Activated T-cell treated with anti-CD3 and anti-CD28 coated beads, Interleukin-2, amount 50 U/mL, for 24 hours (primary cell): ENCODE measurements around the gene NRXN3.

Source experiments
- DNase-seq: peaks from one replicate; pipeline ENCODE4 v3.0.0-alpha.2; 2020
- H3K27ac Mint-ChIP-seq: 2 replicates; pipeline ENCODE4 v1.8.0; 2020; ENCODE audit warnings: mild to moderate bottlenecking, mixed read lengths
- H3K27me3 Mint-ChIP-seq: 2 replicates; pipeline ENCODE4 v1.8.0; 2020; ENCODE audit warnings: mixed read lengths
- H3K36me3 Mint-ChIP-seq: 2 replicates; pipeline ENCODE4 v1.8.0; 2020; ENCODE audit warnings: low read depth, mixed read lengths
- H3K4me1 Mint-ChIP-seq: 2 replicates; pipeline ENCODE4 v1.8.0; 2020; ENCODE audit warnings: low read depth, mixed read lengths
- H3K4me3 Mint-ChIP-seq: 2 replicates; pipeline ENCODE4 v1.8.0; 2020; ENCODE audit warnings: mild to moderate bottlenecking, moderate library complexity, mixed read lengths
- H3K9me3 Mint-ChIP-seq: 2 replicates; pipeline ENCODE4 v1.8.0; 2020; ENCODE audit warnings: mixed read lengths

Gene NRXN3

GRCh38 chr14:79698298-79698711, 1528.1 kb downstream of the NRXN3 start:
- Mint-ChIP-seq H3K9me3 (peaks cover 8% of the 10 kb centered on the region), H3K36me3 (no peaks in the 10 kb centered on the region), H3K4me1 (no peaks in the 10 kb centered on the region), H3K27me3 (no peaks in the 10 kb centered on the region), H3K27ac (no peak overlapping the region), H3K4me3 (no peak overlapping the region)
- no peak for DNase-seq

DNA sequence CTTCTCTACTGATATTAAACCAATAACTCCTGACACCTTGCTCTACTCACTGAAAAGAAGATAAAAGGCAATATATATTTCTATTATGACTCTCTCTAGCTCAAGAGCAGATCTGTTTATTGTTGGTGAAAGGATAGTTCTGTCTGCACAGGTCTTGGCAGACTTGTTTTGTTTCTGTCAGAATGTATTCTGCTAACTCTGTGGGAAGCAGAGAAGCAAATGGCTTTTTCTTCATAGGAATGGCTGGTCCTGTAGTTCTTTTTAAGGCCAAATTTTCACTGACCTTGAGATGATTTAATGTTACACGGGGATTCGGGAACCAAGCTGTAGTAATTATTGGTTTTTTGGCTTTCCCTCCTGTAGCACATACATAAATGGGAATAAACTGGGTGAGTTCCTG, 1529.0 kb downstream of the NRXN3 start:
- DNase-seq: no peak
- Mint-ChIP-seq H3K9me3 (peaks cover 8% of the 10 kb centered on the region), H3K27ac (no peak overlapping the region), H3K4me3 (no peak overlapping the region), H3K36me3 (no peaks in the 10 kb centered on the region), H3K27me3 (no peaks in the 10 kb centered on the region), H3K4me1 (no peaks in the 10 kb centered on the region)

- Mint-ChIP-seq H3K36me3 (no peaks in the 10 kb centered on the region), H3K9me3 (peaks cover 8% of the 10 kb centered on the region), H3K4me3 (no peak overlapping the region), H3K27me3 (no peaks in the 10 kb centered on the region), H3K27ac (no peak overlapping the region), H3K4me1 (no peaks in the 10 kb centered on the region)
- DNase-seq: no peak
These were observed 1531.2 kb downstream of the NRXN3 start for GRCh38 chr14:79701371-79701770.

DNA sequence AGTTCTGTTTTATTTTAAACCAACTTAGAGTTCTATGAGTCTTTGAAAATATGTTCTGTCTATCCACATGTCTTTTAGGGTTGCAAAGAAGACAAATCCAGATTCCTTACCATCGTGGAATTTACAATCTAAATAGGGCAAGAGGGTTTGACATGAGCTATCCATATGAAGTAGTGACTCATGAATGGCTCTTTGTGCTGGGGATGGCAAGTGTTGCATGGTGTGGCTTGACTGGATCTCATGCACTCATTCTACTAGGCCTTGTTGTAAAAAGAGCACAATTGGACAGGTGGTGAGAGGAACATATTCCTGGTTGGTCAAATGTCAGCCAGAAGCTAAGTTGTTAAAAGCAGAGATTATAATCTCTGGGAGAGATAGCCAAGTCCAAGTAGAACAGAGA, 1532.0 kb downstream of the NRXN3 start:
- Mint-ChIP-seq H3K27ac (no peak overlapping the region), H3K27me3 (no peaks in the 10 kb centered on the region), H3K36me3 (no peaks in the 10 kb centered on the region), H3K4me1 (no peaks in the 10 kb centered on the region), H3K4me3 (no peak overlapping the region), H3K9me3 (peaks cover 6% of the 10 kb centered on the region)
- no peak for DNase-seq

- Mint-ChIP-seq H3K4me3 (no peak overlapping the region), H3K36me3 (no peaks in the 10 kb centered on the region), H3K9me3 (peaks cover 2% of the 10 kb centered on the region), H3K27ac (no peak overlapping the region), H3K27me3 (no peaks in the 10 kb centered on the region), H3K4me1 (no peaks in the 10 kb centered on the region)
- DNase-seq: no peak
These were observed 1533.0 kb downstream of the NRXN3 start for GRCh38 chr14:79703209-79703608.

GRCh38 chr14:79704041-79704807, 1534.1 kb downstream of the NRXN3 start:
- DNase-seq: no peak
- Mint-ChIP-seq H3K36me3 (no peaks in the 10 kb centered on the region), H3K4me1 (no peaks in the 10 kb centered on the region), H3K9me3 (peaks cover 2% of the 10 kb centered on the region), H3K4me3 (no peak overlapping the region), H3K27ac (no peak overlapping the region), H3K27me3 (no peaks in the 10 kb centered on the region)

DNA sequence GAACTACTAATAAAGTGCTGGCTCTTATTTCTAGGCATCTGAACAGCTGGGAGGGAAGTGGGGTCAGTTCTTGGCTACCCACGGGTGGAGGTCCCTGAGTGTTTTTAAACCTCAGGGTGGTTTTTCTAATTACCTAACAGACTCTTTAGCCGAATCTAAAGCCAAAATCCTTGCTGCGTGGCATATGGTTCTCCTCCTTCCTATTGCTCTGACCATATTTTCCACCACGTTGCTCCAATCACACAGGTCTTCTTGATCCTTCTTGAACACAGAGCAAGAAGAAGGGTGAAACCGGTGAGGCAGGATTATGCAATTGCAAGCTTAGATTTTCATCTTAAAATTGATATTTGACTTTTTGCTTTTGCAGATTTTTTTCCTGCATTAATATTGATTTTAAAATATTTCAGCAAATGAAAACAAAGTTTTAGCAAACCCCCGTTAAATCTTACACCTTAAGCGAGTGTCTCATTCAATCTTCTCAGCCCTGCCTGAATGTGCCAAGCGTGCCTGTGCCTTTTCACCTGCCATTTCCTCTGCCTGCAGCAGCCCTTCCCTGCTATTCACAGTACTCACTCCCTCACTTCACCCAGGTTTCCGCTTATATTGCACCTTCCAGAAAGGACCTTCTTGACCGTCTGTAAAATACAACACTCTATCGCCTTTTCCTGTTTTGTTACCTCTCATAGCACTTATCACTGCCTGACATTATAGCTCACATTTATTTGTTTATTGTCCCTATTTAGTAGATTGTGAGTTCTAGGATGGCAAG, 1535.1 kb downstream of the NRXN3 start:
- H3K27ac Mint-ChIP-seq: no peak overlapping the region
- H3K36me3 Mint-ChIP-seq: no peaks in the 10 kb centered on the region
- DNase-seq: no peak
- H3K9me3 Mint-ChIP-seq: peaks cover 2% of the 10 kb centered on the region
- H3K4me1 Mint-ChIP-seq: no peaks in the 10 kb centered on the region
- H3K27me3 Mint-ChIP-seq: no peaks in the 10 kb centered on the region
- H3K4me3 Mint-ChIP-seq: no peak overlapping the region

GRCh38 chr14:79706382-79706781, 1536.2 kb downstream of the NRXN3 start:
- Mint-ChIP-seq H3K9me3 (peaks cover 2% of the 10 kb centered on the region), H3K27me3 (no peaks in the 10 kb centered on the region), H3K36me3 (no peaks in the 10 kb centered on the region), H3K4me1 (no peaks in the 10 kb centered on the region), H3K4me3 (no peak overlapping the region), H3K27ac (no peak overlapping the region)
- DNase-seq: no peak

- Mint-ChIP-seq H3K4me1 (no peaks in the 10 kb centered on the region), H3K27me3 (no peaks in the 10 kb centered on the region), H3K4me3 (no peak overlapping the region), H3K36me3 (no peaks in the 10 kb centered on the region), H3K27ac (no peak overlapping the region), H3K9me3 (no peaks in the 10 kb centered on the region)
- DNase-seq: no peak
These were observed 1538.5 kb downstream of the NRXN3 start for GRCh38 chr14:79708426-79709388.

DNA sequence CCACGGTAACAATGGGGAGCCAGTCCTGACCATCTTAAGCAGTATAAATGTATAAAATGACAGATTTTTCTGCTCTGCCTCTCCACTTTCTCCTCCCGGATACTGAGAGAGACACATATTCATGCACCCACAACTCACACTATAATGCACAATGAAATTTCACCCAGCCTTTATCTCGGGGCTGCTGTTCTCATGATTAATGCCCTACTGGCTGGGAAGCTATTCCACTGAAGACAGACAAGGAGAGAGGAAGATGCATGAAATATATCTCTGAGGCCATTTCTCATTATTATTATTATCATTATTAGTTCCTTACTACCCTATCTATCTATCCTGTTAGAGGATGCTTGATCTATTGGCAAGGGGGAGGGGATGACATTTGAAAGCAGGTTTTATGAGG, 1539.4 kb downstream of the NRXN3 start:
- no peaks in the 10 kb centered on the region for H3K9me3 Mint-ChIP-seq
- H3K27me3 Mint-ChIP-seq: no peaks in the 10 kb centered on the region
- no peaks in the 10 kb centered on the region for H3K36me3 Mint-ChIP-seq
- H3K4me3 Mint-ChIP-seq: no peak overlapping the region
- H3K27ac Mint-ChIP-seq: no peak overlapping the region
- no peak for DNase-seq
- H3K4me1 Mint-ChIP-seq: no peaks in the 10 kb centered on the region

- Mint-ChIP-seq H3K27ac (no peak overlapping the region), H3K4me3 (no peak overlapping the region), H3K9me3 (no peaks in the 10 kb centered on the region), H3K27me3 (no peaks in the 10 kb centered on the region), H3K36me3 (no peaks in the 10 kb centered on the region), H3K4me1 (no peaks in the 10 kb centered on the region)
- DNase-seq: no peak
These were observed 1542.3 kb downstream of the NRXN3 start for GRCh38 chr14:79712302-79712950.

DNA sequence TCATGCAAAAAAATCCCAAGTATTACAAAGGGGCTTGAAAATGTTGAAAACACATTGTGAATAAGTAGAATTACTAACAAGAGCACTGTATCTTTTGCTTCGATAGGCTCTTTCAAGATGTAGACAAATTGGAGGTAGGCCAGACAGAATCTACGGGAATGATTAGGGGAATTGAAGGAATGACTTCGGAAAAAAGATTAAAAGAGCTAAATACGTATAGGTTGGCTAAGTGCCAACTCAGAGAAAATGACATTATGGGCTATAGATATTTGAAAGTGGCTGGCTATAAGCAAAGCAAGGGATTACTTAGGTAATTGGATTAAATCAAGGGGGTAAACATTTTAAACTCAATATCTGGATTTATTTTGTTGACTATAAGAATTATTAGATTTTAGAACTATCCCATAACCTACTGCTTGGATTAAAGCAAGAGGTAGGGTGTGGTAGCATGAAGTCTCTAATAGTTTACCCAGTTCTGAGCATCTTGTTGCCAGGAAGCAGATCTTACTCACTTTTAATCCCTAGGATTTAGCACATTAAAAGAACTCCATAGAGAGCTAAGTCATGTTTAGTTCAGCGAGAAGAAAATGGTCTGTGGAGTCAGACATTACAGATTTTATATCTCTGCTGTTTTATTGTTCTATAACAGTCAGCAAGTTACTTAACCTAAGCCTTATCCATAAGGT, 1551.4 kb downstream of the NRXN3 start:
- Mint-ChIP-seq H3K4me3 (no peak overlapping the region), H3K27ac (no peak overlapping the region), H3K4me1 (no peaks in the 10 kb centered on the region), H3K27me3 (no peaks in the 10 kb centered on the region), H3K36me3 (no peaks in the 10 kb centered on the region), H3K9me3 (peaks cover 3% of the 10 kb centered on the region)
- DNase-seq: no peak

- Mint-ChIP-seq H3K27ac (no peak overlapping the region), H3K4me1 (peaks cover 6% of the 10 kb centered on the region), H3K27me3 (no peaks in the 10 kb centered on the region), H3K36me3 (no peaks in the 10 kb centered on the region), H3K4me3 (no peak overlapping the region), H3K9me3 (peaks cover 3% of the 10 kb centered on the region)
- DNase-seq: no peak
These were observed 1555.0 kb downstream of the NRXN3 start for GRCh38 chr14:79724934-79725717.
